Stomach (tissue), 4 donors: Measurements from ENCODE around the gene TMEM186.

Experiments used
- CTCF ChIP-seq, 7 experiments: fragments of 450-650 bp in 4 of 7; fragments of 200-600 bp in 3 of 7; sonication (generic) in 3 of 7; IDR thresholded peaks; one replicate each; pipeline ENCODE4 v1.5.1; 2016 to 2019; ENCODE audit warnings: antibody characterized with exemption in 7 of 7, control low read depth in 2 of 7, mild to moderate bottlenecking in 1 of 7
- POLR2AphosphoS5 ChIP-seq, 3 donors: sonication (generic); formaldehyde crosslinking; IDR thresholded peaks; one replicate each; pipeline ENCODE4 v1.6.1; 2016; ENCODE audit warnings: antibody characterized with exemption in 3 of 3

- TF ChIP-seq CTCF (IDR thresholded peaks at IDR 0.05) (no peak), POLR2AphosphoS5 (IDR thresholded peaks at IDR 0.05) (no peak)
Measured at GRCh38 chr16:8775359-8775758, 22.1 kb downstream of the TMEM186 start.
